HG03039 (cell line): Measurements from ENCODE around the gene LRRC75A.

Source experiments
- ATAC-seq: cut with Tn5 transposase; IDR thresholded peaks from one replicate; pipeline ENCODE4 v1.9.1; 2021; ENCODE audit warnings: mild to moderate bottlenecking, moderate library complexity; ENCODE audit not compliant: unreplicated experiment

The LRRC75A gene

GRCh38 chr17:16494059-16494458 lies 2.1 kb upstream of the LRRC75A start:
- ATAC-seq, result no peak

GRCh38 chr17:16493531-16494046 lies 1.6 kb upstream of the LRRC75A start:
- ATAC-seq, result no peak

DNA sequence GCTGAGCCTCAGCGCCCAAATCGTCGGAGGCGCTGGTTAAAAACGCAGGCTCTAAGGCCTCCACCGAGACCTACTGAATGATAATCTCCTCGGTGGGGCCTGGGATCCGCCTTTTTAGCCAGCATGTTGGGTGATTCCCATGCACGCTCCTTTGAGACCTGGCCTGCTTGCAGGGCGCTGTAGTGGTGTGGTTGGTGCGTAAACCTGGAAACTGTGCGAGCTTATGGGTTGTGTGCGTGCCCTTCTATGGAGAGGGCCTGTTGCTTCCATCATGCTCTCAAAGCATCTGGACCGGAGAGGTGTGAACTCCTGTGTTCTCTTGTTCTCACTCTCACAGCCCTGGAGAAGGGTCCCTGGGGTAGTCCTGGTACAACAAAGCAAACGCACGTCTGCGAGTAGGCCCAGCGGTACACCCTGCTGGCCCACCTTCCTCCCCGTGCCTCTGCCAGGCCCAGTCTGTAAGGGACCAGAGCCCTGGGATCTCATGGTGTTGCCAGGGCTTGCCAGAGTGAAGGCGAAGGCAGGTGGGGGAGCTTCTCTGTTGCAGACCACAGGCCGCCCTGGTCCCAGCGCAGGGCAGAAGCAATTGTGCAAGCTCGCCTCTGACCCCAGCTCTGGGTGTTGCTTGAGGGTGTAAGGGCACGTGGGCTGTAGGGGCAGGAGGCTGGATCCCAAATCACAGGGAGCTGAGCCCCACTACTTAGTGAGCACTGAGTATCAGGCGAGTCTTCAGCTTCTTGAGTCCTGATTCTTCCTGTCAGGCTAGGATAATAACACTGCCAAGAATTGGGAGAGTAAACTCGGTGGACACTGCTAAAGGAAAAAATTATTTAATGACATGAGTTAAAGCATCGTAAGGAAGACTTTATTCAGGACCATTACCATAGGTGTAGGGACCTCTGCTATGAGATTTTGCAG lies 879 bp upstream of the LRRC75A start:
- no peak for ATAC-seq

GRCh38 chr17:16491131-16491702 lies 776 bp downstream of the LRRC75A start:
- ATAC-seq, result no peak

GRCh38 chr17:16489431-16489830 lies 2.6 kb downstream of the LRRC75A start:
- ATAC-seq, result no peak

DNA sequence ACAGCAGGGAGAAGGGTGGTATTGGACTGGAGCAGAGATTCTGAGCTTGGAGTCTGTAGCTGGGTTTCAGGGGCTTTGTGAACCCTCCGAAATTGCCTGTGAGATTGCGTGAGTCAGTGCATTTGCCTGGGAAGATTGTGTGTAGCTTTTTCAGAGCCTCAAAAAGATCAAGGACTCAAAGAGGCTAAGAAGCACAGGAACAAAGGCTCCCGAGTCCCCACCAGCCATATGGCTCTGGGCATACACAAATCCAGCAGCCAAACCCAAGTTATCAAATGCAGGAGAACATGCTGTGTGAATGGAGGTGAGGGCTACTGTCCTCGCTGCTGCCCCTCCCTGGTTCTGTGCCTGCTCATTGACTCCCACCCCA lies 3.0 kb downstream of the LRRC75A start:
- no peak for ATAC-seq

DNA sequence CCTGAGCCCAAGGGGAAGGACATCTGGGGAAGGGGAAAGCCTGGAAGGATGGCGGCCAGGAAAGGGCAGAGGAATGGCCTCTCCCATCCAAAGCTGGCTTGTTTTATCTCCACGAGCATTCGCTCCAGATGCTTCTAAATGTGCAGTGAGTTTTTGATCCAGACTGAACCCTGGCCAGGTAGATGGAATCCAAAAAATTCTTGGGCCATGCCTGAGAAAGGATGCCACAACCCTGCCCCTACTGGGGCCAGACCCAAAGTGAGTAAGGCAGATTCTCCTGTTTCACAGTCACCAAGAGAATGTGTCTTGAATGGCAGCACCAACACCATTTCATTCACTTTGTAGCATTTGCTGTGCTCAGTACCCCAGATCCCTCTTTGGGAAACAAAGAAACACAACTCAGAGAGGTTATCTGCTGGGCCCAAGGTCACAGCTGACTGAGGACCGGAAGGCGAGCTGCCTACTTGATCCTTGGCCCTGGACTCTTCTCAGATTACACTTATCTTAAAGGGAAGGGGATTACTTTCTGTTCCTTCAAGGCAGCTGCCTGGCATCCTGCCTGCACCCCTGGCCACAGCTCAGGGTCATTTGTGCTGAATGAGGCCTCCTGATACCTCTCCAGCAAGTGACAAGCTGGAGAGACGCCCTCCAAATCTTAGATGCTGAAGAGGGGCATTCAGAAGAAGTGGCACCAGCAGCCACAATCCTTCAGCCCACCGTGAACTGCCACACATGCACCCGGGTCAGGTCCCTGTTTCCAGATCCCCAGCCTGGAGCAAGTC lies 3.6 kb downstream of the LRRC75A start:
- ATAC-seq, result no peak

- ATAC-seq, result no peak
Observed at GRCh38 chr17:16486373-16487250, 5.4 kb downstream of the LRRC75A start.

DNA sequence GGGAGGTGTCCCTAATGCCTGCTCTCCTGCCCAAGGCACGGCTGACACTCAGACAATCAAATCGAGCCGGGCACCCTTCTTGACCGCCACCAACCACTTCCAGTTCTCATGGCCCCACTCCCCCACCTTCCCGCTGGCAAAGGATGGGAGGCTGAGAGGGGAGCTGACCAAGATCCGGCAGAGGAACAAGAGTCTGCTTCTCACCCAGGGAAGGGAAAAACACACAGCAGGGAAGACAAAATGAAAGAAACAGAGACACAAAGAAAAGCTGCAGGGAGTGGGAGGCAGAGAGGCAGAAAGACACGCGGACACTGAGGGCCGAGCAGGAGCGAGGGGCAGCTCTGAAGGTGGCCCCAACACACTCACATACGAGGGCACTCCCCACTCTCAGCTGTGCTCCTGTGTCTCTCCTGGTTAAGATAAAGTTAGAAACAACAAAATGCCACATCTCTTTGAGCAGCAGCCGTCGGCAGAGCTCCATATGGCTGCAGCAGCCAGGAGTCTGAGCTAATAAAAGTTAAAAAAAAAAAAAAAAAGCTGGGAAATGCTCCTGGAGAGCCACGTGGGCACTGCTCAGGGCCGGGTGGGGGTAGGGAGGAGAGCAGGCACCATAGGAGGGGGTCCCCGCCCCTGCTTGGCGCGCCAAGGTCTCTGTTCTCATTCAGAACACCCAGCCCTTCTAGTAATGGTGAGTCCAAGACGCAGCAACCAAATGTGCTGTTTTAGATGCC lies 7.4 kb downstream of the LRRC75A start:
- ATAC-seq, result no peak

DNA sequence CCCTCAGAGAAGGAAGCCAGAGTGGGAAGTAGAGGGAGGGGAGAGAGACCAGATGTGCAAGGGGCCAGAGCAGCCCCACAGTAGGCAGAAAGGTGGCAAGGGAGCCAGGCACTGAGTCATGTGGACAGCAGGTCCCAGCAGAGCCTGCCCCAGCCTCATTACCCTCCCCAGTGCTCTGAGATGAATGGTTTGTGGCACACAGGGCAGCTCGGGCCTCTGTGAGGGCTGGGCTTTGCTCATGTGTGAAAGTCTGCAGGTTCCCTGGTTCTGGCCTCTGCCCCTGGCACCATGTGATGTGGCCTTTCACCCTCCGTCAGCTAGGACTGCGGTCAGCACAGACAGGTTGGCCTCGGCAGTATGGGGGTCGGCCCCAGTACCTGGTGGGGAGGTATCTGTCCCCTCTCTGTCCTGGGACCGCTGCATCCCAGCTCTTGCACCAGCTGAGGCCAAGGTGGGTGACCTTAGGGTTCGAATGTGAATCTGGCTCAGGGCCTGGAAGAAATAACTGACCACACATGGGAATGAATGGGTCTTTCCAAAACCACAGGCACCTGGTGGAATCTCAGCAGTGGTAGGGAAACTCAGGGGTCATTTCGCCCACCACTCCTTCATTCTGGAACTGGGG lies 8.9 kb downstream of the LRRC75A start:
- ATAC-seq, result no peak

- no peak for ATAC-seq
Observed at GRCh38 chr17:16482253-16482652, 9.7 kb downstream of the LRRC75A start.

DNA sequence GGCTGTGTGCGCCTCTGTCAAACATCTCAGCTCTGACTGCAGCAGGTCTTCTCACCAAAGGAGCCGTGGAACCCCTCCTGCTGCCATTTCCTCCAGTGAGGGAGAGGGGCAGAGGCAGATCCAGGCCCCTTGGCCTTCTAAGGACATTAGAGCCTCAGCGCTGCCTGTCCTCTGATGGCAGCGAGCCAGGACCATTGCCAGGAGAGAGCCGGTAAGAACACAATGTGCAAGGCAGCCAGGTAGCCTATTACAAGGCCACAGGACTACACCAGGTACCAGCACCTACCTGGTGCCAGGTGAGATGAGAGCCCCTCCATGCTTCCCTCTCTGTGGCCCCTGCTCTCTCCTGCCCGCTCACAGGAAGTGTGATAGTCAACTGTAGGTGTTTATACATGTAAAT lies 11.0 kb downstream of the LRRC75A start:
- no peak for ATAC-seq

DNA sequence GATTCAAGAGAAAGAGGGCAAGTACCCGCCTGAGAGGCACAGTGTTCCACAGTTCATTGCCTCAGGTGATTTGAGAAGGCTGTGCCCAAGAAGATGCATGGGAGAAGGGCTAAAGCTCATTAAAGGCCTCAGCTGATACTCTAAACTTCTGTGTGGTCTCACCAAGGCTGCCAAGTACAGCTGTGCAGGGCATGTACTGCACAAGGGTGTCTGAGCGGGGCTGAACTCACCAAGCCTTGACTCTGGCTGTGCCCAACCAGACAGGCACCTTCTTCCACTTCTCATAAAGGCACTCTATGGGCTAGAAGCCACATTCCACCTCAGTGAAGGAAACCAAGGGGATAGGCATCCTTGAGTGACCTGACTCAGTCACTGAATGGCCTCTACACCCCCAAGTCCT lies 12.7 kb downstream of the LRRC75A start:
- no peak for ATAC-seq

- no peak for ATAC-seq
Observed at GRCh38 chr17:16478649-16479048, 13.3 kb downstream of the LRRC75A start.

DNA sequence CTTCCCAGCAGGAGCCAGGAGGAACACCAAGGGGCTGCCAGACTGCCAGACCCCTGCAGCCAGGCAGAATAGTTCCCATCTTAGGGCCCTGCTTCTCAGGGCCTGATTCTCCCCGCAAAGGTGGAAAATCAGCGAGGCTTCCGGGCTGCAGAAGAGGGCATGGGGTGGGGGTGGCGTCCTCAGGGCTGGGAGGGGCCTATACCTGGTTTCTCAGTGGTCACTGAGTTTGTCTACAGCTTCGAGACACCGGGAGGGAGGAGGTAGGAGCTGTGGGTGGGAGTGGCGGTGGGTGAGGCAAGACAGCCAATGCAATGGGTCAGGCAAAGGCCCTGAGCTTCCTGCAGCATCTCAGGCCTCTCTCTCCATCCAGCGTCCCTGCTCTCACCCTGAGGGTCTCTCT lies 14.3 kb downstream of the LRRC75A start:
- no peak for ATAC-seq

GRCh38 chr17:16477255-16477654 lies 14.7 kb downstream of the LRRC75A start:
- no peak for ATAC-seq

- no peak for ATAC-seq
Observed at GRCh38 chr17:16475179-16475704, 16.8 kb downstream of the LRRC75A start.

DNA sequence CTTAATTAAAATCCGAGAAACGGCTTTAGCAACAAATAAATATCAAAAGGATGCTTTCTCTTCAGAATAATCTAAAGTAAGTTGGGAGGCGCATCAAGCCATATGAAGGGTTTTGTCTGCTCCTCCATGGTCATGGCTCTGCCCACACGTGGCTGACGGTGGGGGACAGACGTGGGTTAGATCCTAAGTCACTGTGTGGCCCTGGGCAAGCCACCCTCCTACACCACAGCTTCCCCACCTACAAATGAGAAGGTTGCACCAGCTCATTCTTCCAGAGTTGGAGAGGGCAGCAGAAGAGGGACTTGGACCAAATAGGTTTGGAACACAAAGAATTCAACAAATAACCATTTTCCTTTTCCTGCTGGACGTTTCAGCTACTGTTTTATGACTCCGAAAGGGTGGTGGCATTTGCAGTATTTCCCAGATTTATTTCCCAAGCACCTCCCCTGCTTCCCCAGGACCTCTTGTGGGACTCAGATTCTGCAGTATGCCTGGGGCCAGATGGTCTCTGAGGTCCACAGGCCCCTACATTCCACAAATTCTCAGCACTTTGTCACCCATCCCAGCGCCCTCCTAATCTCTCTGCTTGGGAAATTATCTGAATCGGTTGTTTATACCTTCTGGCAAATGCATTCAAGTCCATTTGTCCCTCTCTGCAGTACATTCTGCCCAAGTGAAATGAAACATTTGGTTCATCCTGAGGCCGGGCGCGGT lies 17.8 kb downstream of the LRRC75A start:
- ATAC-seq, result no peak
